Peyer's patch (tissue), 4 donors: ENCODE results near the gene NLK. TPM values are rescaled to one million over a fixed set of nuclear protein-coding genes. Genes with fewer than 3 reads are reported as not detected.

Source experiments
- DNase-seq, 3 donors: peaks; one replicate each; pipeline ENCODE4 v3.0.0-alpha.2; 2017 to 2019
- H3K27ac ChIP-seq, 4 donors: fragments of 200-600 bp; sonication (generic); one replicate each; pipeline ENCODE4 v1.5.1; 2016 to 2019
- H3K27me3 ChIP-seq, 2 donors: fragments of 200-600 bp; sonication (generic); one replicate each; pipeline ENCODE4 v1.5.1; 2019
- H3K36me3 ChIP-seq, 3 donors: fragments of 200-600 bp; sonication (generic); one replicate each; pipeline ENCODE4 v1.5.1; 2016 to 2019
- H3K4me1 ChIP-seq, 4 donors: fragments of 200-600 bp; sonication (generic); one replicate each; pipeline ENCODE4 v1.5.1; 2016 to 2019
- H3K4me3 ChIP-seq, 4 donors: fragments of 200-600 bp; sonication (generic); 1 replicate in 3 of 4; 2 replicates in 1 of 4; pipeline ENCODE4 v1.5.1; 2016 to 2019; ENCODE audit warnings: mild to moderate bottlenecking in 1 of 4
- H3K9me3 ChIP-seq, 4 donors: fragments of 200-600 bp; sonication (generic); one replicate each; pipeline ENCODE4 v1.5.1; 2016 to 2019; ENCODE audit warnings: mild to moderate bottlenecking in 1 of 4
- POLR2A ChIP-seq, 2 donors: fragments of 450-650 bp; IDR thresholded peaks; one replicate each; pipeline ENCODE4 v1.5.1; 2017; ENCODE audit warnings: antibody characterized with exemption in 2 of 2, mild to moderate bottlenecking in 2 of 2, moderate library complexity in 2 of 2
- total RNA-seq, 4 donors: library from RNA; depleted of rRNA; stranded (reverse); fragments of >200 nt; gene quantifications; one replicate each; pipeline ENCODE4 v1.1.0, GENCODE V29; 2016
- TF ChIP-seq, protein P1 (sequence below), 6 experiments: fragments of 450-650 bp in 4 of 6; fragments of 200-600 bp in 2 of 6; sonication (generic) in 1 of 6; IDR thresholded peaks; one replicate each; pipeline ENCODE4 v1.5.1; 2017 to 2019; ENCODE audit warnings: antibody characterized with exemption in 6 of 6, mild to moderate bottlenecking in 3 of 6, moderate library complexity in 1 of 6

Gene NLK
- total RNA-seq, 4 donors from 2014 or later, result 20.5 to 45.4 (median 27.1) TPM

DNA sequence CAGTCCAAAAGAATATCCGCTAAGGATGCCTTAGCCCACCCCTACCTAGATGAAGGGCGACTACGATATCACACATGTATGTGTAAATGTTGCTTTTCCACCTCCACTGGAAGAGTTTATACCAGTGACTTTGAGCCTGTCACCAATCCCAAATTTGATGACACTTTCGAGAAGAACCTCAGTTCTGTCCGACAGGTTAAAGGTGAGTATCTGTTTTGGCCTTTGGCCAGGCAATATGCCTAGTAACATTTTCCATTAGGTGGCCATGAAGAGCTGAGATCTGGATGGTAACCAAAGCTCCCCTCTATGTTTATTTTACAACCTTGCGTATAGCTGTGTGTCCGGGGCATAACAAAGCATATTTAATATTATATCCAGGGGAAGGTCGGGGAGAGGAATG is 148.5 kb downstream of the NLK start:
- no peak overlapping the region for H3K27ac ChIP-seq
- TF ChIP-seq POLR2A (IDR thresholded peaks at IDR 0.05), result no peak
- TF ChIP-seq, protein P1, sequence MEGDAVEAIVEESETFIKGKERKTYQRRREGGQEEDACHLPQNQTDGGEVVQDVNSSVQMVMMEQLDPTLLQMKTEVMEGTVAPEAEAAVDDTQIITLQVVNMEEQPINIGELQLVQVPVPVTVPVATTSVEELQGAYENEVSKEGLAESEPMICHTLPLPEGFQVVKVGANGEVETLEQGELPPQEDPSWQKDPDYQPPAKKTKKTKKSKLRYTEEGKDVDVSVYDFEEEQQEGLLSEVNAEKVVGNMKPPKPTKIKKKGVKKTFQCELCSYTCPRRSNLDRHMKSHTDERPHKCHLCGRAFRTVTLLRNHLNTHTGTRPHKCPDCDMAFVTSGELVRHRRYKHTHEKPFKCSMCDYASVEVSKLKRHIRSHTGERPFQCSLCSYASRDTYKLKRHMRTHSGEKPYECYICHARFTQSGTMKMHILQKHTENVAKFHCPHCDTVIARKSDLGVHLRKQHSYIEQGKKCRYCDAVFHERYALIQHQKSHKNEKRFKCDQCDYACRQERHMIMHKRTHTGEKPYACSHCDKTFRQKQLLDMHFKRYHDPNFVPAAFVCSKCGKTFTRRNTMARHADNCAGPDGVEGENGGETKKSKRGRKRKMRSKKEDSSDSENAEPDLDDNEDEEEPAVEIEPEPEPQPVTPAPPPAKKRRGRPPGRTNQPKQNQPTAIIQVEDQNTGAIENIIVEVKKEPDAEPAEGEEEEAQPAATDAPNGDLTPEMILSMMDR (IDR thresholded peaks at IDR 0.05), result no peak
- H3K27me3 ChIP-seq, result no peaks in the 10 kb centered on the region
- no peaks in the 10 kb centered on the region for H3K4me1 ChIP-seq
- no peak overlapping the region for H3K4me3 ChIP-seq
- H3K36me3 ChIP-seq, result peaks cover 0 to 26% (median 0%) of the 10 kb centered on the region in 3 donors
- no peaks in the 10 kb centered on the region for H3K9me3 ChIP-seq
- DNase-seq, result no peak

DNA sequence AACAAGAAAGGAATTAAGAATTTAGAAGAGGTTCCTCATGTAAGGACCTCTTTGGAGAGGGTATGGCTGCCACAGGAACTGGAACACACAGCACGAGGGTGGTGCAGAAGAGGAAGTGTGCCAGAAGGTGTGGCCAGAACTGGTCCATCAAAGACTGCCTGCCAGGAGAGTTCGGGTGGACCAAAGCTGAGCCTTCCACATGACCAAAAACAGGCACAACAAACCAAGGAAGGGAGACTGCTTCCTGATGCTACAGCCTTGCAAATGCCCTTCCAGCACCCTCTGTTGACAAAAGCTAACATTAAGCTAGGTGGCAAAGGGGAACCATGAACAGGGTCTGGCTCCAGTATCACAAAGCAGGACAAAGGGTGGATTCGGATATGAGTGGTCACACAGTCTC is 150.8 kb downstream of the NLK start:
- Histone ChIP-seq H3K4me1 (no peaks in the 10 kb centered on the region), H3K36me3 (peaks cover 0 to 26% (median 0%) of the 10 kb centered on the region in 3 donors), H3K4me3 (no peak overlapping the region), H3K27ac (no peak overlapping the region), H3K27me3 (no peaks in the 10 kb centered on the region), H3K9me3 (no peaks in the 10 kb centered on the region)
- no peak for TF ChIP-seq POLR2A (IDR thresholded peaks at IDR 0.05)
- TF ChIP-seq, protein P1 (IDR thresholded peaks at IDR 0.05), result no peak
- DNase-seq, result peak in 1 of 3 donors; percentile 51

DNA sequence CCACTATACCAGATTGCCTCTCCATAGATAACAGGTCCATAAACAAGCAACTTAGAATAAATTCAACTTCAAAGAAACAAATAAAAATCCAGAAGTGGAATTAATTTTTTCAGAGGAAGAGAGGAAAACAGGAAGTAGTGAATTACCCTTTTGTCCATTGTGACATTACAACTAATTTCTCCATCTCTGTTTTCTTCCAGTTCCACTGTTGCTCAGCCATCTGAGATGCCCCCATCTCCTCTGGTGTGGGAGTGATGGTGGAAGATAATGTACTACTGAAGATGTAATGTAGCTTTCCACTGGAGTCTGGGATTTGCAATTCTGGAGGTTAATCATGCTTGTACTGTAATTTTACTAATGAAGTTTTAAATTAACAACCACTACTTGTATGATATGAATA is 151.9 kb downstream of the NLK start:
- TF ChIP-seq, protein P1 (IDR thresholded peaks at IDR 0.05), result no peak
- TF ChIP-seq POLR2A (IDR thresholded peaks at IDR 0.05), result no peak
- Histone ChIP-seq H3K4me1 (no peaks in the 10 kb centered on the region), H3K4me3 (no peak overlapping the region), H3K27me3 (no peaks in the 10 kb centered on the region), H3K27ac (no peak overlapping the region), H3K36me3 (peaks cover 0 to 26% (median 0%) of the 10 kb centered on the region in 3 donors), H3K9me3 (no peaks in the 10 kb centered on the region)
- DNase-seq, result no peak

DNA sequence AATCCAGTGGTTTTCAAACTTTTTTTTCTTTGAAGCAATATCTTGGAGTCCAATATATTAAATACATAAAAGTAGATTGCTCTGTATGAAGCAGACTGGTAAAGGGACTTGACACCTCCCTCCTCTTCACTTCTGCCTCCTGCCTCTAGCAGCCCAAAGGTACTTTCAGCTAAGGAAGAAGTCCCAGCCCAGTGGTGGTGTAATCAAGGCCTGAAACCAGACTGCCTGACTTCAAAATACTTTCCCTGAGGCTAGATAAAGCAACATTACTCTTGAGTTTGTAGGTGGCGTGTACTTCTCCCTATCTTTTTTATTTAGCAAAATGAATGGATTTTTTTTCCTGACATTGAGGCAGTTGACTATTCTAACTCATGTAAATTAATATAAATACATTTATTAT is 154.2 kb downstream of the NLK start:
- H3K27me3 ChIP-seq, result no peaks in the 10 kb centered on the region
- no peak overlapping the region for H3K27ac ChIP-seq
- H3K9me3 ChIP-seq, result no peaks in the 10 kb centered on the region
- peaks cover 0 to 25% (median 0%) of the 10 kb centered on the region in 3 donors for H3K36me3 ChIP-seq
- TF ChIP-seq, protein P1 (IDR thresholded peaks at IDR 0.05), result no peak
- no peak for TF ChIP-seq POLR2A (IDR thresholded peaks at IDR 0.05)
- H3K4me3 ChIP-seq, result no peak overlapping the region
- H3K4me1 ChIP-seq, result no peaks in the 10 kb centered on the region
- no peak for DNase-seq

DNA sequence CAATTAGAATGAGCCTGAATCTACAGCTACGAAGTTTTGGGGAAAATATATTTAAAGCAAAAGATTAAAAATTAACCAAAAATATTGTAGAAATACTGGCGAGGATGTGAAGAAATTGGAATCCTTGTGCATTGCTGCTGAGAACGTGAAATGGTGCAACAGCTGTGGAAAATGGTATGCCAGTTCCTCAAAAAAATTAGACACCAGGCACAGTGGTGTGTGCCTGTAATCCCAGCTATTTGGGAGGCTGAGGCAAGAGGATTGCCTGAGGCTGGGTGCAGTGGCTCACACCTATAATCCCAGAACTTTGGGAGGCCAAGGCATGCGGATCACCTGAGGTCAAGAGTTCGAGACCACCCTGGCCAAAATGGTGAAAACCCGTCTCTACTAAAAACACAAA is 156.6 kb downstream of the NLK start:
- H3K4me1 ChIP-seq, result no peaks in the 10 kb centered on the region
- peaks cover 0 to 13% (median 0%) of the 10 kb centered on the region in 3 donors for H3K36me3 ChIP-seq

More for the DNA sequence above, 156.6 kb downstream of the NLK start:
- H3K27ac ChIP-seq, result no peak overlapping the region
- DNase-seq, result no peak
- H3K27me3 ChIP-seq, result no peaks in the 10 kb centered on the region
- H3K9me3 ChIP-seq, result no peaks in the 10 kb centered on the region
- no peak overlapping the region for H3K4me3 ChIP-seq
- no peak for TF ChIP-seq POLR2A (IDR thresholded peaks at IDR 0.05)
- TF ChIP-seq, protein P1 (IDR thresholded peaks at IDR 0.05), result no peak
